HepG2 (cell line): ENCODE data around the gene ZNF445. TPM values are rescaled to one million over a fixed set of nuclear protein-coding genes. Genes with fewer than 3 reads are reported as not detected.

Experiments
- ATF3 ChIP-seq: sonication (generic); formaldehyde crosslinking; IDR thresholded peaks from 2 replicates; pipeline ENCODE4 v1.4.0; 2020; ENCODE audit warnings: missing genetic modification reagents
- CBX5 ChIP-seq: sonication (generic); formaldehyde crosslinking; IDR thresholded peaks from 2 replicates; pipeline ENCODE4 v1.4.0; 2020; ENCODE audit warnings: missing genetic modification reagents, borderline replicate concordance
- DDIT3 ChIP-seq: sonication (generic); formaldehyde crosslinking; IDR thresholded peaks from 2 replicates; pipeline ENCODE4 v1.4.0; 2020; ENCODE audit warnings: mild to moderate bottlenecking, missing genetic modification reagents
- EEA1 ChIP-seq: sonication (generic); formaldehyde crosslinking; IDR thresholded peaks from 2 replicates; pipeline ENCODE4 v1.5.1; 2020; ENCODE audit warnings: mild to moderate bottlenecking, missing genetic modification reagents, borderline replicate concordance
- HNF4A ChIP-seq: sonication (generic); formaldehyde crosslinking; IDR thresholded peaks from 2 replicates; pipeline ENCODE4 v1.4.0; 2020; ENCODE audit warnings: missing genetic modification reagents
- KAT7 ChIP-seq: IDR thresholded peaks from 2 replicates; pipeline ENCODE4 v1.6.1; 2018; ENCODE audit warnings: borderline replicate concordance, missing compliant biosample characterization
- KLF6 ChIP-seq: IDR thresholded peaks from 2 replicates; pipeline ENCODE4 v1.8.0; 2016; ENCODE audit warnings: missing biosample characterization, missing genetic modification reagents
- LCORL ChIP-seq, 2 experiments: fragments of 450-650 bp in 1 of 2; sonication (generic) in 1 of 2; formaldehyde crosslinking in 1 of 2; IDR thresholded peaks; 2 replicates each; pipeline versions ENCODE4 v1.5.0 to v1.6.1; 2017 to 2020; ENCODE audit warnings: antibody characterized with exemption in 1 of 2, missing genetic modification reagents in 1 of 2
- NCOA1 ChIP-seq: sonication (generic); formaldehyde crosslinking; IDR thresholded peaks from 2 replicates; pipeline ENCODE4 v1.9.0; 2021; ENCODE audit warnings: missing genetic modification reagents
- SUZ12 ChIP-seq: fragments of 150-350 bp; IDR thresholded peaks from 2 replicates; pipeline ENCODE4 v1.6.1; 2014; ENCODE audit warnings: low read depth, low read length
- TBX2 ChIP-seq: sonication (generic); formaldehyde crosslinking; IDR thresholded peaks from 2 replicates; pipeline ENCODE4 v1.5.0; 2020; ENCODE audit warnings: missing genetic modification reagents, mild to moderate bottlenecking, borderline replicate concordance
- ZNF101 ChIP-seq: sonication (generic); formaldehyde crosslinking; IDR thresholded peaks from 2 replicates; pipeline ENCODE4 v1.4.0; 2020; ENCODE audit warnings: mild to moderate bottlenecking, low read depth, missing genetic modification reagents, borderline replicate concordance
- ZNF207 ChIP-seq: fragments of 450-650 bp; IDR thresholded peaks from 2 replicates; pipeline ENCODE4 v1.6.1; 2016; ENCODE audit warnings: antibody characterized with exemption, borderline replicate concordance
- ZNF260 ChIP-seq: sonication (generic); formaldehyde crosslinking; IDR thresholded peaks from 2 replicates; pipeline ENCODE4 v1.4.0; 2020; ENCODE audit warnings: missing genetic modification reagents, low read depth, mild to moderate bottlenecking, borderline replicate concordance
- ZNF280B ChIP-seq: sonication (generic); formaldehyde crosslinking; IDR thresholded peaks from 2 replicates; pipeline ENCODE4 v1.5.0; 2020; ENCODE audit warnings: missing genetic modification reagents, mild to moderate bottlenecking, borderline replicate concordance
- ZNF687 ChIP-seq: sonication (generic); formaldehyde crosslinking; IDR thresholded peaks from 2 replicates; pipeline ENCODE4 v1.5.1; 2020; ENCODE audit warnings: mild to moderate bottlenecking, missing genetic modification reagents, moderate library complexity
- ZNF784 ChIP-seq: sonication (generic); formaldehyde crosslinking; IDR thresholded peaks from 2 replicates; pipeline ENCODE4 v1.5.1; 2020; ENCODE audit warnings: missing genetic modification reagents, mild to moderate bottlenecking, borderline replicate concordance
- ZXDC ChIP-seq: sonication (generic); formaldehyde crosslinking; IDR thresholded peaks from 2 replicates; pipeline ENCODE4 v1.5.0; 2020; ENCODE audit warnings: mild to moderate bottlenecking, missing genetic modification reagents
- polyA plus RNA-seq, 8 experiments: library from polyadenylated mRNA; depleted of rRNA in 3 of 8; stranded (reverse) in 7 of 8; unstranded in 1 of 8; fragments of >200 nt; fragmentation: Illumina TruSeq in 4 of 8; extraction: Trizol in 4 of 8; gene quantifications; 2 replicates each; pipeline versions ENCODE4 v1.2.1 to v1.2.3, GENCODE V29; 2011 to 2016; ENCODE audit warnings: low read depth in 4 of 8, missing spikeins in 1 of 8, mixed read lengths in 1 of 8; ENCODE audit not compliant: insufficient read depth in 1 of 8
- total RNA-seq, 5 experiments: library from RNA; depleted of rRNA; stranded (reverse); fragments of >200 nt; fragmentation: Illumina TruSeq; extraction: Trizol; gene quantifications; 2 replicates each; pipeline ENCODE4 v1.2.3, GENCODE V29; 2016; ENCODE audit warnings: low read depth in 1 of 5

Gene ZNF445
- total and polyA plus RNA-seq, 2 of the 13 experiments (the other 11 are each of a cell fraction or from before 2014, with no cell fraction given): 4.4 to 10.3 TPM

- 0 out of 2 replicates have a peak, but pooled peaks have one; percentile 42 for TF ChIP-seq ZXDC
- no peak for TF ChIP-seq ZNF260 (CRISPR knock-in tag)
- TF ChIP-seq ZNF687: peak; percentile 77
- TF ChIP-seq HNF4A (CRISPR knock-in tag): peak; percentile 73
- TF ChIP-seq KAT7 (CRISPR knock-in tag): no peak
- TF ChIP-seq LCORL (IDR thresholded peaks at IDR 0.05): no peak
- no peak for TF ChIP-seq LCORL (CRISPR knock-in tag; IDR thresholded peaks at IDR 0.05)
- TF ChIP-seq NCOA1 (CRISPR knock-in tag): no peak
- TF ChIP-seq ATF3: no peak
- TF ChIP-seq ZNF101 (CRISPR knock-in tag): no peak
- no peak for TF ChIP-seq EEA1 (CRISPR knock-in tag)
- no peak for TF ChIP-seq SUZ12
- TF ChIP-seq KLF6 (CRISPR knock-in tag): no peak
- TF ChIP-seq ZNF207: no peak
- TF ChIP-seq TBX2 (CRISPR knock-in tag): peak; percentile 35; the same call in 1 of the 2 replicates
- no peak for TF ChIP-seq ZNF784 (CRISPR knock-in tag)
- TF ChIP-seq DDIT3: no peak
- TF ChIP-seq ZNF280B (CRISPR knock-in tag): 0 out of 2 replicates have a peak, but pooled peaks have one; percentile 6
- TF ChIP-seq CBX5 (CRISPR knock-in tag): no peak
Observed at GRCh38 chr3:44414517-44415090, 62.9 kb downstream of the ZNF445 start (continued).
